Retinal pigment epithelial cell (primary cell): ENCODE data around the gene BFSP1.

ENCODE experiments used
- DNase-seq: peaks from one replicate; pipeline ENCODE4 v3.0.0-alpha.2; 2010; ENCODE audit warnings: low read depth
- H3K4me3 ChIP-seq: 2 replicates; pipeline ENCODE4 v1.5.1; 2011; ENCODE audit warnings: mild to moderate bottlenecking, low read length, control low read depth, moderate library complexity
- TF ChIP-seq, protein P1 (sequence below): conservative IDR thresholded peaks from 2 replicates; pipeline ENCODE4 v1.5.1; 2011; ENCODE audit warnings: low read depth, low read length, control low read depth, inconsistent platforms

BFSP1 gene

GRCh38 chr20:17491488-17491887, 39.7 kb downstream of the BFSP1 start:
- no peak overlapping the region for H3K4me3 ChIP-seq
- no peak for DNase-seq
- TF ChIP-seq, protein P1, sequence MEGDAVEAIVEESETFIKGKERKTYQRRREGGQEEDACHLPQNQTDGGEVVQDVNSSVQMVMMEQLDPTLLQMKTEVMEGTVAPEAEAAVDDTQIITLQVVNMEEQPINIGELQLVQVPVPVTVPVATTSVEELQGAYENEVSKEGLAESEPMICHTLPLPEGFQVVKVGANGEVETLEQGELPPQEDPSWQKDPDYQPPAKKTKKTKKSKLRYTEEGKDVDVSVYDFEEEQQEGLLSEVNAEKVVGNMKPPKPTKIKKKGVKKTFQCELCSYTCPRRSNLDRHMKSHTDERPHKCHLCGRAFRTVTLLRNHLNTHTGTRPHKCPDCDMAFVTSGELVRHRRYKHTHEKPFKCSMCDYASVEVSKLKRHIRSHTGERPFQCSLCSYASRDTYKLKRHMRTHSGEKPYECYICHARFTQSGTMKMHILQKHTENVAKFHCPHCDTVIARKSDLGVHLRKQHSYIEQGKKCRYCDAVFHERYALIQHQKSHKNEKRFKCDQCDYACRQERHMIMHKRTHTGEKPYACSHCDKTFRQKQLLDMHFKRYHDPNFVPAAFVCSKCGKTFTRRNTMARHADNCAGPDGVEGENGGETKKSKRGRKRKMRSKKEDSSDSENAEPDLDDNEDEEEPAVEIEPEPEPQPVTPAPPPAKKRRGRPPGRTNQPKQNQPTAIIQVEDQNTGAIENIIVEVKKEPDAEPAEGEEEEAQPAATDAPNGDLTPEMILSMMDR: no peak

DNA sequence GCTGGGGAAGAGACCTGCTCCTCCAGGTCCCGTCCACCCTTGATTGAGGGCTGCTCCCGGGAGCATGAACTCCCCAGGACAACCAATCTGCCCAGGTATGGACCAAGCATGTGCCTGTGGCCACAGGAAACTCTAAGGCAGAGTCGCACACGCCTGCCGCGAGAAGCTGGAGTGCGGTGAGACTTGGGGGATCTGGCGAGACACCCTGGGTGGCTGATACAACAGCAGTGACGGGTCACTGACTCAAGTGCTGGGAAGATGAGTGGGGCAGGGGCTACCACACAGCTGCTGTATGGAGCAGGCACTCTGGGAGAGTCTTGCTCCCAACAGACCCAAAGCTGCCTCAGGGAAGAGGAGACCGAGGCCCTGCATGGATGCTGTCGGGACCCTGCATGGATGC, 40.1 kb downstream of the BFSP1 start:
- DNase-seq: no peak
- TF ChIP-seq, protein P1: no peak
- no peak overlapping the region for H3K4me3 ChIP-seq

GRCh38 chr20:17490501-17490900, 40.7 kb downstream of the BFSP1 start:
- DNase-seq: no peak

DNA sequence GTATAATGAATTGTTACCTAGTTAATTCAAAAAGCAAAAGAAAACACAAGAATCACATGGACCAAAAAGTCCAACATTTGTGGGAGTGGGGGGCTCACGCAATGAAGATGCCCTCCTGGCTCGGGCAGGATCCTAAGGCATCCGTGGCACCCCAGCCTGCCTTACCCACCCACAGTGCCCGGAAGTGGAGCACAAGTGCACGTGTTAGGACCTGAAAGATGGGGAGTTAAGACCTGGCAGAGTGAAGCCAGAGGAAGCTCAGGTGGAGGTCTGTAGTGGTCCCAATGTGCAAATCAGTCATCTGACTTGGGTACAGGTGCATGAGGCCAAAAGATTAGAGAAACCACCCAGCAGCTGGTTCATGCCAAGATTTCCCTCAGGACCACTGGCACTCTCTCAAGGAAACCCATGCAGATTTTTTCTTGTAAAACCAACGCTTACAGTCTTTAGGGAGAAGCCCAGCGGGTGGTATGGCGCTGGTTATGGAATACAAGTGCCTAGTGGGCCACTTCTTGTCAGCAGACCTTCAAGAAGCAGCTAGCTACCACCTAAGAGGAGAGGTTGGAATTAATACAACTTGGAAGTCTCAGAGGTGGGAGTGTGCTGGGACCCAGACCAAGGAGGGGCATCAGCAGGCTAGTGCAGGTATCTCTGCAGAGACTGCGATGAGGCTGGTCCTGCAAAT, 42.1 kb downstream of the BFSP1 start:
- no peak overlapping the region for H3K4me3 ChIP-seq
- TF ChIP-seq, protein P1: no peak
- no peak for DNase-seq

More at GRCh38 chr20:17490501-17490900, 40.7 kb downstream of the BFSP1 start:
- TF ChIP-seq, protein P1: no peak
- H3K4me3 ChIP-seq: no peak overlapping the region

GRCh38 chr20:17485017-17485416, 46.2 kb downstream of the BFSP1 start:
- H3K4me3 ChIP-seq: no peak overlapping the region
- TF ChIP-seq, protein P1: no peak
- no peak for DNase-seq

GRCh38 chr20:17482536-17482935, 48.6 kb downstream of the BFSP1 start:
- no peak overlapping the region for H3K4me3 ChIP-seq
- no peak for DNase-seq
- TF ChIP-seq, protein P1: no peak

GRCh38 chr20:17481661-17482060, 49.5 kb downstream of the BFSP1 start:
- H3K4me3 ChIP-seq: no peak overlapping the region
- TF ChIP-seq, protein P1: no peak

More at GRCh38 chr20:17481661-17482060, 49.5 kb downstream of the BFSP1 start:
- no peak for DNase-seq
